ENCODE measurements around the gene NCAPH2.
A peak's percentile ranks its signal among the peaks of the same experiment; 100 is the strongest.

Gene NCAPH2

DNA sequence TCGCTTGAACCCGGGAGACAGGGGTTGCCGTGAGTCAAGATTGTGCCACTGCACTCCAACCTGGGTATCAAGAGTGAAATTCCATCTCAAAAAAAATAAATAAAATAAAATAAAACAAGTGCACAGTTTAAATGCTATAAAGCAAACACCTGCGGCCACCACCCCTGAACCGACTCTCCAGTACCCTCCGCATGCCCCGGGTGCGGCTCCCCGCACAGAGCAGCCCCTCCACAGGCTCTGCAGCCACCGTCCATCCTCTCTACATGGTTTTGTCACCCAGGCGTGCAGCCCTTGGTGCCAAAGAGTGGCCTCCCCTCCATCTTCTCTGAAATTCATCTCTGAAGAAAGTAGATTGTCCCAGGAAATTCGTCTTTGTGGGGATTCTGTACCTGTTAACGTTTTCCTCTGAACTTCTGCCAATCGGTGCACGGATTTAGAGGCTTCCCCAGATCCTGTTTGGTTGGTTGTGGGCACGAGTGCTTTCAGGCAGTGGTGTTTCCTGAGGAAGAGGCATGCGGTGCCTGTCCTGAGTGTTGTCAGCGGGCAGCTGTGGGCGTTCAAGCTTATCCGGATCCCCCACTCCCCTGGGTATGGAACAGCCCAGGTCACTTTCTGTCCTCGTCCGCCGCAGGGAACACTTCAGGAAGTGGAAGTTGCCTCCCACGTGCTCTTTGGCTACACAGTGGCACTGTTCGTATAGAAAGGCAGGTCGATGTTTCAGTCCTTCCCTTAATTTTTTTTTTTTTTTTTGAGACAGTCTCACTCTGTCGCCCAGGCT lies 17.3 kb upstream of the NCAPH2 start:
- DNase-seq (ENCODE audit: low read depth), result no peak

DNA sequence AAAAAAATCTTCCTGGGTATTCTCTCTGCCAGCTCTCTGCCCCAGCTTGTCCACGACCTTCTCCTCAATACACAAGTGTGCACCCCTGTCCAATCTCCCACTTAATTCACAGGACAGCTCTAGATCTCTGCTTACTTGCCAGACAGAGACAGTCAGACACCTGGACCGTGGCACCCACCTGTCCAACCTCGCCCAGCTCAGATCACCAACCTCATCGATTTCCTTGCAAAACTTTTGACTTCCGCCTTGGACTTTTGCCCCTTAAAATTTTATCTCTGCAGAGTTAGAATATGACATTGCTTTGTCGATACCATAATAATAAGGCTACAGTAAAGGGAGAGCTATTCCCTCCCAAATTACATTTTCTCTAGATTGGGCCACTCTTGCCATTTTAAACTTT lies 10.9 kb upstream of the NCAPH2 start:
- no peak for DNase-seq (ENCODE audit: low read depth)

DNA sequence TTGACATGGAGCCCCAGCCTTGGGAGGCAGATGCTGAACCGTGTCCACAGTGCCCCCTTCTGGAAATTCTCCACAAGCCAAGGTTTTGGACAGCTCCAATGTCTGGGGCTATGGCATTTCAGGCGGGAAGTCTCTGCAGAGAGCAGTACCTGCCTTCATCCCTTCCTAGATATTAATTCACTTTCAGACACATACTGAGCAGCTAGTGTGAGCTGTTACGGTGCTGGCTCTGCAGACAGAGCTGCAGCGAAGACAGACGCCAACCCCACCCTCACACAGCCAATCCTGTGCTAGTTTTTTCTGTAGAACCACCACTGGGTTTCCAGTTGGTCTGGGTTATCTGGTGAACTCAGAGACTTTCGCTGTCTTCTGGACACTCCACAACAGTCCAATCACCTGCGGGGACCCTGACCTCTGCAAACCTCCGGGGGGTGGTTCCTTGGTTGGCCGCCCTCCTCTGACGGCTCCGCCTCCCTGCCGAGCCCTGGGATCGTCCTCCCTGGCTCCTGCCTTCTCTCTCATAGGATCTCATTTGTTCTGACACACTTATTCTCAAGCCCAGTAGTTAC lies 9.6 kb upstream of the NCAPH2 start:
- peak; percentile 31 for DNase-seq (ENCODE audit: low read depth)

DNA sequence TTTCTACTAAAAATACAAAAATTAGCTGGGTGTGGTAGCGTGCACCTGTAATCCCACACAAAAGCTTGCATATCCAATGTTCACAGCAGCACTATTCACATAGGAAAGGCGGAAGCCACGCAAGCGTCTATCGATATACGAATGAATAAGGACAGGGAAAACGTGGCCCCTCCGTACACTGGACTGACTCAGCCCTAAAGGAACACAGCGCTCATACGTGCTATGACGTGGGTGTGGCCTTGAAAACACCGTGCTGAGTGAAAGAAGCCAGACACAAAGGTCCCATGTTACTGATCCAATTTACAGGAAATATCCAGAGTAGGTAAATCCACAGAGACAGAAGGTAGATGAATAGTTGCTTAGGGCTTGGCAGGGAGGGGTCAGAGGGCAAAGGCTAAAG lies 7.6 kb upstream of the NCAPH2 start:
- DNase-seq (ENCODE audit: low read depth), result no peak

DNA sequence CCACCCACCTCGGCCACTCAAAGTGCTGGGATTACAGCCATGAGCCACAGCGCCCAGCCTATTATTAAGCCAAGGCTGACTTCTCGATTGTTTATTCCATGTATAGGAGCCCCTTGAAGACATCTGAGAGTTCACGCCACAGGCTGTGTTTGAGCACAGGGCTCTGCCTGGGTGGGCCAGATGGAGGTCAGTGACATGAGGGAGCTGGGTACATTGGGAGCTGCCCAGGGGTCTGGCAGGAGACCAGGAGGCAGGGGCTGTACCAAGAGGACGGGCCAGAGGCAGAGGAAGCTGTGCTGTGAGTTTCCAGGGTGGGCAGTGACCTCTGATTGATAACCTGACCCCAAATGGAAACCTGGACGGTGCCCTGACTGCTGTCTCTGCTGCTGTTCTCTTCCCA lies 5.9 kb upstream of the NCAPH2 start:
- no peak for DNase-seq (ENCODE audit: low read depth)

DNA sequence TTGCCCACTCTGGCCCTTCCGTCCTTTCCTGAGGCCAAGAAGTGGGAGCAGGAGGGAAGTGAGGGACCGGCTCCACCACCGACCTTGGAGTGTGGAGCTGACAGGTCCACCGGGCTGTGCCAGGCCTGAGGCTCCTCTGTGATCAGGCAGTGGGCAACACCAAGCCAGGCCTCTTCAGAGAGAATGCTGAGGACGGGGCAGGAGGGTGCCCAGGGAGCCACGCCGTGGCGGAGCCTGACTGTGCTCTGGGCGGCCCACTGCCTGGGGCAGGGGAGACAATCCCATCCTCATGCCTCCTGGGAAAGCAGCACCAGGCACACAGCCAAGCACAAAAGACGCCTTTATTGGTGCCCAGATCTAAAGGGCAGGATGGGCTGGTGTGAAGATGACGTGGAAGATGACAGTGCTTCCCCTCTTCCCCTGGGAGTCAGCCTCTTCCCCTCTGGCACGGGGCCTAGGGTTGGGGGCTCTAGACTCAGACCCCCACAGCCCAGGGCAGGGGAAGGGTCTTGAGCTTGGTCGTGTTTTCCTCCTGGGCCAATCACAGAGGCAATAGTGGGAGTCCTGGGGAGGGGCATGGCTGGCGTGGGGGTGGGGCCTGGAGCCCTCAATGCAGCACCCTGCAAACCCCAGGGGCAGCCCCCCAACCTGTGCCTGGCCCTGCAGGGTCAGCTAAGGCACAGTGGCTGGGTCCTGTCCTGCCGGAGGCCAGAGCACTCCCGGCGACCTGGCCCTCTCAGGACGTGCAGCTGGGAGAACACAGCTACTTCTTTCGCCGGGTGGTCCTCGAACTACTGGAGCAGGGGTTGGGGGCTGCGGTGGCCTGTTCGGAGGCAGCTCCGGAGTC lies 5.2 kb upstream of the NCAPH2 start:
- DNase-seq (ENCODE audit: low read depth), result no peak

DNA sequence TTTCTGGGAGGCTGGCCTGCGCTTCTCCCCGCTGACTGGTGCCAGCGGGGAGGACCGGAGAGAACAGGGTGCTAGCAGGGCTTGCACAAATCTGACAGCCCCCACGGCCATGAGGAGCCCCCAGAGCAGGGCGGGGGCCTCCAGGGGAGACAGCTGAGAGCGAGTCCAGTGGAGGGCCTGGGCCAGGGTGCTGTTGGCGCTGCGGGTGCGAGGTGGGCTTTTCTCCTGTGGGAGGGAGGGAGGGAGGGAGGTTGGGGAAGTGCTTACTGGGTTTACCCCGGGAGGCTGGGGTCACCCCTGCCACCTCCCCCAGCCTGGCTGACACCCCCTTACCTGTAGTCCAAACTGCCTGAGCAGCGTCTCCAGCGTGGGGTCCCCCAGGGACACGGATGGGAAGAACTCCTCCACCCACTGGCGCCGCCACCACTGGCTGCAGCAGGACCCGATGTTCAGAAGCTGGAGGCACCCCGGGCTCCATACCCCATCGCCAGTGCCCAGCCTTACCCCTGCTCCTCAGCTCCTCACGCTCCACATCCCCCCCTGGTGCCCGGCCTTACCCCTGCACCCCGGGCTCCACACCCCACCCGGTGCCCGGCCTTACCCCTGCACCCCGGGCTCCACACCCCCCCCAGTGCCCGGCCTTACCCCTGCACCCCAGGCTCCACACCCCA lies 4.4 kb upstream of the NCAPH2 start:
- DNase-seq (ENCODE audit: low read depth), result no peak

DNA sequence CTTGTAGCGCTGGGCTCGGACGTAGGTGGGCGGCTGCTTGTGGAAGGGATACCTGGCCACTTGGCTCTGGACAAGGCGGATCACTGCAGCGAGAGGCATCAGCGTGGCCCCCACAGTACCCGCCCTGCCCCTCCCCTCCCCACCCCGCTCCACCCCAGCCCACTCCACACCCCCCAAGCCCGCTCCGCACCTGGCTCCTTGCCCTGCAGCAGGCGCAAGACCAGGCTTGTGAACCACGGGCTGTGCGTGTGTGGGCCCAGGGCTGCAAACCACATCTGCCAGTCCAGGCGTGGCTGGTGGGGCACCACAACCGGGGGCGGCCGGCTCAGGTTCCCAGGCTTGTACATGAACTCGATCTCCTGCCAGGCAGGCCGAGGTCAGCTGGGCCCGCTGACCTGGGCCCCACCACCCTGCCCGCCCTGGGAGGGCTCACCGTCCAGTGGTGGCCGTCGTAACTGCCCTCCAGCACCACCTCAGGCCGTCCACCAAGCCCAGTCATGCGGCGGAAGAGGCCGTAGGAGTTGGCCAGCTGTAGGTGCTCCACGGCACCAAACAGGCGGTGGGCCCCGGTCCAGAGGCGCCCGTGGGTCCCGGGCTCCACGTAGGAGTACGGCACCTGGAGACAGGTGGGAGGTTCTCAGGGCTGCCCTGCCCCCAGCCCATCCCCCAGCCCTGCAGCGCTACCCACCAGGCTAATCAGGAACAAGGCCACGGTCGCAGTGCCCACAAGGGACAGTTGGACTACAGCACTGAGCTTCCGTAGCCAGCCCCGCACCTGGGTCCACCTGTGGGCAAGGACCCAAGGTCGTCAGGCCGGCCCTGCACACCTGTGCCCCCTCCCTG lies 3.4 kb upstream of the NCAPH2 start:
- DNase-seq (ENCODE audit: low read depth), result no peak

DNA sequence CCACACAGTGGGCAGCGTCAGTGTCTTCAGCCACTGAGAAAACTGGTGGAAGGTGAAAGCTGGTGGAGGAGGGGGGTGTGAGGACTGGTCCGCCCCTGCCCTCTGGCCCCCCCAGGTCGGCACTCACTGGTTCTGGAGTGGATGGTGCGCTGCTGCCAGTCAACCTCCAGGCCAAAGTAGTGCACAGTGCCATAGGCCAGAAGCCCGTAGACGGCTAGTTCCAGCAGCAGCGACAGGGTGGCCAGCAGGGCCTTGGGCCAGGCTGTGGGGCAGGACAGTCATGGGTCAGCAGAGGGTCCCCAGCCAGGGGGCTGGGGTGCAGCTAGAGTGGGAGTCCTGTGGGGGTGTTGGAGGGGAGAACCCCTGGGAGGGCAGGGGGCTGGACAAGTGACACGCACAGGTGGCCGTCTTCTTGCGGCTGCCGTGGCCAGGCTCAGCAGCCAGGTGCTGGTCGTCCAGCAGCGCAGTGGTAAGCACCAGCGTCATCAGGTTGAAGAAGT lies 2.7 kb upstream of the NCAPH2 start:
- DNase-seq (ENCODE audit: low read depth), result no peak

DNA sequence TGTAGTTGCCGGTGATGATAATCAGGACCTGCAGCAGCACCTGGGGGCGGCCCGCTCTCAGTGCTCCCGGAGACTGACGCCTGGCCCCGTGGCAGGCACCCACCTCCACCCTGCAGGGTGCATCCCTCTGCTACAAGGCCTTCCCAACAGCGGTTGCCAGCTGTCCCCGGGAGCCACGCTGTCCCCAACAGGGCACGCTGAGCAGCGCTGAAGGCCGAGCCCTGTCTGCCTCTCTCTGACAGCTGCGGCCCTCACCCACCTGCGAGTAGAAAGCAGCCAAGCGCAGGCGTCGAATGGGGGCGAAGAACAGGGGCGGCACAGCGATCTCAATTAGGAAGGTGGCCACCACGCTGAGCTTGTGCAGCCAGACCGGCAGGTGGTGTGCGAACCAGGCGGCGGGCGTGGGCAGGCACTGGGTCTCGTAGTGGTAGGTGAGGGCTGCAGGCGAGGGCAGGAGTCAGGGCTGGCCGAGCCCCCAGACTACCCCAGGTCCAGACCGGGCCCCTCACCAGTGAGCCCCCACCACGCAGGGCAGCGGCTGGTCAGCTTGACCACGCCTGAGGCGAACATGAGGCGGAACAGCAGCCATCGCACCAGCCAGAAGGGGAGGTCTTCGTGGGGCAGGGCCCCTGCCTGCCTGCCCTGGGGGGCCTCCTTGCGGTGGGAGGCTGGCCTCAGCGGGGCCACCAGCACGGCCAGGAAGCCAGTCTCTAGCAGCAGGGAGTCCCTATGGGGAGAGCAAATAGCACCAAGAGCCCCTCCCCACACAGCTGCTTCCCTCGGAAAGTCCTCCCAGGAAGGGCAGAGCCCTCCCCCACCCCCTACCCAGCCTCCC lies 2.0 kb upstream of the NCAPH2 start:
- no peak for DNase-seq (ENCODE audit: low read depth)

DNA sequence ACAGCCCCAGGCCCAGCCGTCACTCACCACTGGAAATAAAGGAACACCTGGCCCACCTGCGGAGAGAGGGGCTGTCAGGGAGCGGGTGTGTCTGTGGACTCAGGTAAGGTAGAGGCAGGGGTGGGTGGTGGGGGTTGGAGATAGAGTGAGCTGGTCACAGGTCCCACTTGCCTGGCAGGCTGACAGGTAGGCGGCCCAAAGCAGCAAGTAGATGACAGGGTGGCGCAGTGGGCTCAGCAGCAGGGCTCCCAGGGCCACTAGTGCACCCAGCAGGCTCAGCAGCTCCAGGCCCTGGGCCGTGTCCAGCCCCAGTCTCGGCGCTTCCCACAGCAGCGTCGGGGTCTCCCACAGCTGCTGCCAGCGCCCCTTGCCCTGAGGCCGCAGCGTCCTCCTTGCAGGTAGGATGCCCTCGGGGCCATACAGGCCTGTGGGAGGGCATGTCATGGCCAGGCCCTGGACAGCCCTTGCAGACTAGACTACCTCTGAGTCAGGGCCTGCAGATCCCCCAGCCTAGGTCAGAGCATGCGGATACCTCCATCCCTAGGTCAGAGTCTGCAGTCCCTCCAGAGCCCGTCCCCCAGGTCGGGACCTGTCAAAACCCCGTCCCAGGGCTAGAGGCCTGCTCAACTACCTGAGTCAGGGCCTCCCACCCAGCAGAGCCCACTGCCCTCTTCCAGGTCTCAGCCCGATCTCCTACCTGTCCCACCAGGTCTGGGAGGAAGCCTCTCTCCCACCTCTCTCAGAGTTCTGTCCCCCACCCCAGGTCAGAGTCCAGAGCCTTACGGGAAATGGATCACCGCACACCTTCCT lies 1.2 kb upstream of the NCAPH2 start:
- DNase-seq (ENCODE audit: low read depth), result no peak

DNA sequence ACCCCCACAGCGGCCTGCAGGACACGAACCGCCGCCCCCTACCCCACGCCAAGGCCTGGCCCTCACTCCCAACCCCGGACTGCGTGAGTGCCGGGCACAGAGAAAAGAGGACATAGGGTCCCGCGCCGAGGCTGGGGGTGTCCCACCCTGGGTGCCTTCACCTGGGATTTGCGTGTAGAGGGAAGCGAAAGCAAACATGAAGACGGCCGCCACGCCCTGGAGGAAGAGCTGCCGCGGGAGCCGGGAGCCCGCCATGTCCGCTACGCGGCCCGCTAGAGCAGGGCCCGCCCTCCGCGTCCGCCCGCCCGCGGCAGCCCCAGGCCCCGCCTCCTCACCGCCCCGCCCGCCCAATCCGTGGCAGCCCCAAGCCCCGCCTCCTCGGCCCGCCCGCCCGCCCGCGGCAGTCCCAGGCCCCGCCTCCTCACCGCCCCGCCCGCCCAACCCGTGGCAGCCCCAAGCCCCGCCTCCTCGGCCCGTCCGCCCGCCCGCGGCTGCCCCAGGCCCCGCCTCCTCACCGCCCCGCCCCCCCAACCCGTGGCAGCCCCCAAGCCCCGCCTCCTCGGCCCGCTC lies 518 bp upstream of the NCAPH2 start, which contains the start of gene LMF2:
Gene LMF2, minus strand, starts transcription at position 282 of the 570 bp plus-strand sequence. Its CDS starts 27 bp downstream, at position 255.
- DNase-seq (ENCODE audit: low read depth), result no peak

DNA sequence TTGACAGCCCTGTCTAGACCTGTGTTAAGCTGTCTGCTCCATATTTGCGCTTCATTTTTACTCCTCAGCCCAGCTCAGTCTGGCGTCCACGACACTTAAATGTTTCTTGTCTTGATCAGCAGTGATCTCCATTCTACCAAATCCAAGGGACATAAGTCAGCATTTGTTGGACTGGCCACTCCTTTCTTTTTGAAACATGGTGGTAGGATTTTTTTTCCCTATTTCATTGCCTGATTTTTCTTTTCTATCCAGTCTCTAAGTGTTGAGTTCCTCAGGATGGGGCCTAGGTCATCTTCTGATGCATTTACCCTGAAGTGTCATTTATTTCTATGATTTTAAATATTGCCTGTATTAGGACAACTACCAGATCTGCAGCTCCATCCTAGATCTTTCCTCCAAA lies 873 bp downstream of the NCAPH2 start:
- DNase-seq (ENCODE audit: low read depth), result no peak

DNA sequence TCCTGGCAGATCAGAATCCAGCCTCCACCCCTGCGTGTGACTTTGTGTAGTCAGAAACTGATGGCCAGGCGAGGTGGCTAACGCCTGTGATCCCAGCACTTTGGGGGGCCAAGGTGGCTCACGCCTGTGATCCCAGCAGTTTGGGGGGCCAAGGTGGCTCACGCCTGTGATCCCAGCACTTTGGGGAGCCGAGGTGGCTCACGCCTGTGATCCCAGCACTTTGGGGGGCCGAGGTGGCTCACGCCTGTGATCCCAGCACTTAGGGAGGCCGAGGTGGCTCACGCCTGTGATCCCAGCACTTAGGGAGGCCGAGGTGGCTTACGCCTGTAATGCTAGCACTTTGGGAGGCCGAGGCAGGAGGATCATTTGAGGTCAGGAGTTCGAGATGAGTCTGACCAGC lies 5.2 kb downstream of the NCAPH2 start:
- DNase-seq (ENCODE audit: low read depth), result no peak

DNA sequence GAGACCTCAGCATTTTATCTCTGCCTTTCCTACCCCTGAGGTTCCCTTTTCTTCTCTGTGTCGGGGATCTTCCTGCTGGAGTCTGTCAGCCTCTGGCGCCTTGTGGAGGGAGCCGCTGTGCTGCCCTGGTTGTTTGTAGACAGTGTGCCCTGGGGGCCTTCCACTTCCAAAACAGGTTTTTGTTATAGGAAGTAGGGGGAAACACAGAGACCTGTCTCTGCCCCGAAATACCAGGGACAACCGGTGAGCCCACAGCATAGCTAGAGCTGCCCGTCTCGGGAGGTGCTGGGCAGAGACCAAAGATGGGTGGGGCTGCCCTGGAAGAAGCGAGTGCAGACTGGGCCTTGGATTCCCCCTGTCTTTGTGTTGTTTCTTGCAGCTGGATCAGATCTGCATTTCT lies 8.0 kb downstream of the NCAPH2 start:
- no peak for DNase-seq (ENCODE audit: low read depth)

DNA sequence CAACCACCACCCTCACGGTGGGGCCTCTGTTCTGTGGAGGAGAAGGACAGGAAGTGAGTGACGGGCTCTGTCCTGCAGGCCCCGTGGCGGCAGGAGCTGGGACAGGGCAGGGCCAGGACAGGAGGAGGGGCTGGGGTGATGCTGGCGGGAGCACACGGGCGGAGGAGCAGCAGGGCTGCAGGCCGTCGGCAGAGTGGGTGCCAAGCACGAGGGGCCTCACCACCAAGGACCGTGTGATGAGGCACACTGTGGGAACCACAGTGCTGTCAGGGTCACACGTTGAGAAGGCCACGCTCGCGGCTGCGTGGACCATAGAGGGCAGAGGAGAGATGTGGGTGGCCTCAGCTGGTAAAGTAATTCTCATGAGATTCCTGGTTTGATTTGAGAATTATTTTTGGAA lies 8.9 kb downstream of the NCAPH2 start:
- DNase-seq (ENCODE audit: low read depth), result no peak

DNA sequence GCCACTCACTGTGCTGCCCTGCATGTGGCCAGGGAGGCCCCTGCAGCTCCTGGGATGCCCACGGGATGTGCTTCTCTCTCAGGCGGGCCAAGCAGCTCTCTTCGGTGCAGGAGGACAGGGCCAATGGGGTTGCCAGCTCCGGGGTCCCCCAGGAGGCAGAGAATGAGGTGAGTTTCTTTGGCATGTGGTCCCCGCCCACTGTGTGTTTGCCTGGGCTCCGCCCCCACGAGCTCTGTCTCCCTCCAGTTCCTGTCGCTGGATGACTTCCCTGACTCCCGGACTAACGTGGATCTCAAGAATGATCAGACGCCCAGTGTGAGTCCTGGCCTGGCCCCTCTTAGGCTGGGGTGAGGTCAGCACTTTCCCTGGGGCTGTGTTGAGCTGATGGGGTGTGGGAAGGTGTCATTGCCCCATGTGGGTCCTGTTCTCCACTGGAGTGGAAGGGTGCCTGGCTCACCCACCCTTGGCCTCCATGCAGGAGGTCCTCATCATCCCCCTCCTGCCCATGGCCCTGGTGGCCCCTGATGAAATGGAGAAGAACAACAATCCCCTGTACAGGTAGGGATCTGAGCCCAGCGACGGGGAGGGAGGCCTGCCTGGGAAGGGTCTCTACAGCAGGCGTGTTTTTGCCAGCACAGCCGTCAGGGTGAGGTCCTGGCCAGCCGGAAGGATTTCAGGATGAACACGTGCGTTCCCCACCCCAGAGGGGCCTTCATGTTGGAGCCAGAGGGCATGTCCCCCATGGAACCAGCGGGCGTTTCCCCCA lies 9.7 kb downstream of the NCAPH2 start:
- no peak for DNase-seq (ENCODE audit: low read depth)

DNA sequence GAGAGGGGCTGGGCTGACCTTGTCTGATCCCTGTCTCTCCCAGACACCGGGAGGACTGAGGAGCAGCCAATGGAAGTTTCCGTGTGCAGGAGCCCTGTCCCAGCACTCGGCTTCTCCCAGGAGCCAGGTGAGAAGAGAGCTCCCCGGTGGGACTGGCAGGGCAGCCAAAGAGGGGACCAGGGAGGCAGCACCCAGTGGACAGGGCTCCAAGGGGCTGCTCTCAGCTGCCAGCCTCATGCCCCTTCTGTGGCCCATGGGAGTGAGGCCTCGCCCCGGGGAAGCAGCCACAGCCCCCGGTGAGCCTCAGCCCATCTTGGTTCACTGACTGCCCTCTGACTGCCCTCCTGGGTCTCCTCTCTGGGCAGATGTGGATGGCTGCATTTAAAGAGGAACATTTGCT lies 10.6 kb downstream of the NCAPH2 start:
- no peak for DNase-seq (ENCODE audit: low read depth)

All from fibroblast of the conjunctiva (primary cell).